Liver (tissue), 3 donors: Measurements from ENCODE around the gene NDRG2.

Experiments
- HNF4A ChIP-seq, 2 donors: conservative IDR thresholded peaks; 2 replicates each; pipeline ENCODE4 v1.6.1; 2016; ENCODE audit warnings: antibody characterized with exemption in 2 of 2, mild to moderate bottlenecking in 2 of 2
- RAD21 ChIP-seq, 2 donors: IDR thresholded peaks; 2 replicates each; pipeline ENCODE4 v1.6.1; 2016; ENCODE audit warnings: antibody characterized with exemption in 2 of 2, mild to moderate bottlenecking in 2 of 2
- TAF1 ChIP-seq: conservative IDR thresholded peaks from 2 replicates; pipeline ENCODE4 v1.6.1; 2016; ENCODE audit warnings: antibody characterized with exemption, mild to moderate bottlenecking
- TF ChIP-seq, protein P1 (sequence below): fragments of 150-350 bp; IDR thresholded peaks from 2 replicates; pipeline ENCODE4 v1.5.1; 2017; ENCODE audit warnings: improper control_type of control experiment, low read depth, low read length; ENCODE audit not compliant: missing input control
- TF ChIP-seq, protein P2 (sequence below): IDR thresholded peaks from 2 replicates; pipeline ENCODE4 v1.6.1; 2016; ENCODE audit warnings: antibody characterized with exemption, mild to moderate bottlenecking
- TF ChIP-seq, protein P3 (sequence below): IDR thresholded peaks from 2 replicates; pipeline ENCODE4 v1.6.1; 2016; ENCODE audit warnings: antibody characterized with exemption
- TF ChIP-seq, protein P4 (sequence below): IDR thresholded peaks from 2 replicates; pipeline ENCODE4 v1.6.1; 2016; ENCODE audit warnings: antibody characterized with exemption
- donor health status: healthy.
- donor health status: healthy.

DNA sequence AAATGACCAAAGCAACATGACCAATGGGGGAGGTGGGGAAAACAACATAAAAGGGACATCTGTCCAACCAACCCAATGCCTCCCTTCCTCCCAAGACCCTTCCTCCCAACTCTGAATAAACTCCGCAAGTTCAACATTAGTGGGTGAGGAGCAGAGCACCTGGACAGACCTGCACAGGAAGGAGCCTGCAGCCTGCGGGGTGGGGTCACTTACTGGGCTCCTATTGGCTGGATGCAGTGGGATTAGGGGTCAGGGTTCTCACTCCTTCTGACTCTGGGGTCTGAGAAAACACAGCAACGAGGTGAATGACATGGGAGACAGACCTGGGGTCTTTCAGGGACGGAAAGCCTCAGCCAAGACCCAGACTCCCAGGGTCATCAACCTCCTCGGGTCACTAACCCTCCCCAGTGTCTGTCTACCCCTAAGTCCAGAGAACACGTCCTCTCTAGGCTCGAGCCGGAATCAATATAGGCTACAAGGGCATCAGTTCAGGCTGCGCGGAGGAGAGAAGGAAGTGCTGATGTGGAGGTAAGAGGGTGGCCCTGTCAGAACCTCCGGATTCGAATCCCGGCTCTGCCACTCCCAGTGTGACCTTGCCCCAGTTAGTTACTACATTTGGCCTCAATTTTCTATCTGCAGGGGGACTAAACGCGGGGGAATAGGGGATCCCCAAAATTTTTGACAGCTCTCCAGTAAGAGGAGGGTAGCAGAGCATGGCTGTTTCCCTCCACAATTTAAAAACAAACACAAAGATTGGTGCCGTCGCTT, 860 bp downstream of the NDRG2 start:
- TF ChIP-seq, protein P1, sequence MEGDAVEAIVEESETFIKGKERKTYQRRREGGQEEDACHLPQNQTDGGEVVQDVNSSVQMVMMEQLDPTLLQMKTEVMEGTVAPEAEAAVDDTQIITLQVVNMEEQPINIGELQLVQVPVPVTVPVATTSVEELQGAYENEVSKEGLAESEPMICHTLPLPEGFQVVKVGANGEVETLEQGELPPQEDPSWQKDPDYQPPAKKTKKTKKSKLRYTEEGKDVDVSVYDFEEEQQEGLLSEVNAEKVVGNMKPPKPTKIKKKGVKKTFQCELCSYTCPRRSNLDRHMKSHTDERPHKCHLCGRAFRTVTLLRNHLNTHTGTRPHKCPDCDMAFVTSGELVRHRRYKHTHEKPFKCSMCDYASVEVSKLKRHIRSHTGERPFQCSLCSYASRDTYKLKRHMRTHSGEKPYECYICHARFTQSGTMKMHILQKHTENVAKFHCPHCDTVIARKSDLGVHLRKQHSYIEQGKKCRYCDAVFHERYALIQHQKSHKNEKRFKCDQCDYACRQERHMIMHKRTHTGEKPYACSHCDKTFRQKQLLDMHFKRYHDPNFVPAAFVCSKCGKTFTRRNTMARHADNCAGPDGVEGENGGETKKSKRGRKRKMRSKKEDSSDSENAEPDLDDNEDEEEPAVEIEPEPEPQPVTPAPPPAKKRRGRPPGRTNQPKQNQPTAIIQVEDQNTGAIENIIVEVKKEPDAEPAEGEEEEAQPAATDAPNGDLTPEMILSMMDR, result no peak
- TF ChIP-seq, protein P2, sequence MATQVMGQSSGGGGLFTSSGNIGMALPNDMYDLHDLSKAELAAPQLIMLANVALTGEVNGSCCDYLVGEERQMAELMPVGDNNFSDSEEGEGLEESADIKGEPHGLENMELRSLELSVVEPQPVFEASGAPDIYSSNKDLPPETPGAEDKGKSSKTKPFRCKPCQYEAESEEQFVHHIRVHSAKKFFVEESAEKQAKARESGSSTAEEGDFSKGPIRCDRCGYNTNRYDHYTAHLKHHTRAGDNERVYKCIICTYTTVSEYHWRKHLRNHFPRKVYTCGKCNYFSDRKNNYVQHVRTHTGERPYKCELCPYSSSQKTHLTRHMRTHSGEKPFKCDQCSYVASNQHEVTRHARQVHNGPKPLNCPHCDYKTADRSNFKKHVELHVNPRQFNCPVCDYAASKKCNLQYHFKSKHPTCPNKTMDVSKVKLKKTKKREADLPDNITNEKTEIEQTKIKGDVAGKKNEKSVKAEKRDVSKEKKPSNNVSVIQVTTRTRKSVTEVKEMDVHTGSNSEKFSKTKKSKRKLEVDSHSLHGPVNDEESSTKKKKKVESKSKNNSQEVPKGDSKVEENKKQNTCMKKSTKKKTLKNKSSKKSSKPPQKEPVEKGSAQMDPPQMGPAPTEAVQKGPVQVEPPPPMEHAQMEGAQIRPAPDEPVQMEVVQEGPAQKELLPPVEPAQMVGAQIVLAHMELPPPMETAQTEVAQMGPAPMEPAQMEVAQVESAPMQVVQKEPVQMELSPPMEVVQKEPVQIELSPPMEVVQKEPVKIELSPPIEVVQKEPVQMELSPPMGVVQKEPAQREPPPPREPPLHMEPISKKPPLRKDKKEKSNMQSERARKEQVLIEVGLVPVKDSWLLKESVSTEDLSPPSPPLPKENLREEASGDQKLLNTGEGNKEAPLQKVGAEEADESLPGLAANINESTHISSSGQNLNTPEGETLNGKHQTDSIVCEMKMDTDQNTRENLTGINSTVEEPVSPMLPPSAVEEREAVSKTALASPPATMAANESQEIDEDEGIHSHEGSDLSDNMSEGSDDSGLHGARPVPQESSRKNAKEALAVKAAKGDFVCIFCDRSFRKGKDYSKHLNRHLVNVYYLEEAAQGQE, result no peak
- TF ChIP-seq RAD21 (IDR thresholded peaks at IDR 0.05), result peak in 1 of 2 donors; percentile 45
- TF ChIP-seq, protein P3, sequence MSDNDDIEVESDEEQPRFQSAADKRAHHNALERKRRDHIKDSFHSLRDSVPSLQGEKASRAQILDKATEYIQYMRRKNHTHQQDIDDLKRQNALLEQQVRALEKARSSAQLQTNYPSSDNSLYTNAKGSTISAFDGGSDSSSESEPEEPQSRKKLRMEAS, result peak; percentile 48
- TF ChIP-seq, protein P4, sequence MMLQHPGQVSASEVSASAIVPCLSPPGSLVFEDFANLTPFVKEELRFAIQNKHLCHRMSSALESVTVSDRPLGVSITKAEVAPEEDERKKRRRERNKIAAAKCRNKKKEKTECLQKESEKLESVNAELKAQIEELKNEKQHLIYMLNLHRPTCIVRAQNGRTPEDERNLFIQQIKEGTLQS, result peak; percentile 50
- TF ChIP-seq TAF1, result no peak
- TF ChIP-seq HNF4A (conservative IDR thresholded peaks at IDR 0.05), result peak; percentile 94 to 99
